ENCODE data around the gene GIT2. TPM values are rescaled to one million over a fixed set of nuclear protein-coding genes. Genes with fewer than 3 reads are reported as not detected.

Gene GIT2, protein sequence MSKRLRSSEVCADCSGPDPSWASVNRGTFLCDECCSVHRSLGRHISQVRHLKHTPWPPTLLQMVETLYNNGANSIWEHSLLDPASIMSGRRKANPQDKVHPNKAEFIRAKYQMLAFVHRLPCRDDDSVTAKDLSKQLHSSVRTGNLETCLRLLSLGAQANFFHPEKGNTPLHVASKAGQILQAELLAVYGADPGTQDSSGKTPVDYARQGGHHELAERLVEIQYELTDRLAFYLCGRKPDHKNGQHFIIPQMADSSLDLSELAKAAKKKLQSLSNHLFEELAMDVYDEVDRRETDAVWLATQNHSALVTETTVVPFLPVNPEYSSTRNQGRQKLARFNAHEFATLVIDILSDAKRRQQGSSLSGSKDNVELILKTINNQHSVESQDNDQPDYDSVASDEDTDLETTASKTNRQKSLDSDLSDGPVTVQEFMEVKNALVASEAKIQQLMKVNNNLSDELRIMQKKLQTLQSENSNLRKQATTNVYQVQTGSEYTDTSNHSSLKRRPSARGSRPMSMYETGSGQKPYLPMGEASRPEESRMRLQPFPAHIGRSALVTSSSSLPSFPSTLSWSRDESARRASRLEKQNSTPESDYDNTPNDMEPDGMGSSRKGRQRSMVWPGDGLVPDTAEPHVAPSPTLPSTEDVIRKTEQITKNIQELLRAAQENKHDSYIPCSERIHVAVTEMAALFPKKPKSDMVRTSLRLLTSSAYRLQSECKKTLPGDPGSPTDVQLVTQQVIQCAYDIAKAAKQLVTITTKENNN
- total RNA-seq: 86.7 TPM

DNA sequence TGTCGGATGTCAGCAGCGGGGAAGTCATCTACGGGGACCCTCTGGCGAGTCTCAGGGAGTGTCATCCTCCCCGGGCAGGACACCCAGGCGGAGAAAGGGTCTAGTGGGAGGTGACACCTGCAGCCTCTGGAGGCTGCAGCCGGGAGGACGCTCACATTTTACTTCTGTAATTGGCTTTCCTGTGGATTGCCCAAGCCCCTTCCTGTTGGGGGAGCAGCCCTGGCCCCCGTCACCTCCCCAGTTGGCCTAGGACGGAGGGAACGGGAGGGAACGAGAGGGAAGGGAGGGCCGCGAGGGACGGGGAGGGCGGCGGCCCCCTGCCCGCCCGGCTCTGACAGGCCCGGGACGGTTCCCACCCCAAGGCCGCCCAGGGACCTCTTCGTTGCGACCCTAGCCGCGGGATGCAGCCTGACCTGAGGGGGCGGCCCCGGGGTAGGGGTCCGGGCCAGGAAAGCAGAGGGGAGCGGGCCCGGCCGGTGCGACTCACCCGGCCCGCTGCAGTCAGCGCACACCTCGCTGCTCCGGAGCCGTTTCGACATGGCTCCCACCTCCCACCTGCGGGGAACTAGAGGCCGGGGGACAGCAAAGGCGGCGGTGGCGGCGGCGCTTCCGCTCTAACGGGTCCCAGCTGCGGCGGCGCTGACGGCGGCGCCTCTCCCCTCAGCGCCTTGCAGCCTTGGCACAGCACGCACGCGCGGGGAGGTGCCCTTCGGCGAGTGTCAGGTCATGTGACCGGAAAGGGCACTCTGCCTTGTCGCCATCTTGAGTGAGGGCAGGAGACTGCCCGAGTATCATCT is at the start of gene GIT2:
TSS of gene GIT2 (minus strand) at position 683 of the 797 bp plus-strand sequence. CDS start at position 539, 144 bp downstream.
- peak within 1 kb of the TSS; percentile 85 for H3K4me3 ChIP-seq (ENCODE audit: low read length)
- H3K4me1 ChIP-seq (ENCODE audit: insufficient read depth, low read length): peaks cover 66% of the 10 kb centered on the region
- no peaks in the 10 kb centered on the region for H3K27me3 ChIP-seq (ENCODE audit: insufficient read depth, low read length)
- no peaks in the 10 kb centered on the region for H3K9me3 ChIP-seq (ENCODE audit: low read depth, low read length)

DNA sequence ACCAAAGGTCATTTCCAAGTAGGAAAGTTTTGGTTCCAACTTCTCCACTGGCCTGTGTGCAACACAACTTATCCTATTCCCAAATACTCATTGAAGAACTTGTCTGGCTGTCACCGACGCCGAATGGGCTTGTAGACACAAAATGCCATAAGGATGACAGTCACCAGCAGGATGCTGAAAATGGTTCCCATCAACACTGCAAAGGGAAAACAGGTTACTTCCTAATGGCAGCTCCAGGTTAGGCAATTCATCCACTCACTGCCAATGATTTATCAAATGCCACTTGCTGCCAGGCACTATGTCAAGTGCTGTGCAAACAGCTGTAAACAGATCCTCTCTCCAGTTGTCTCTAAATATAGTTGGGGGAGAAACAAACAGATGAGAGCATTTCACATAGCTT is 46.1 kb upstream of the GIT2 start:
- Histone ChIP-seq H3K4me1 (ENCODE audit: insufficient read depth, low read length) (peaks cover 43% of the 10 kb centered on the region), H3K27me3 (ENCODE audit: insufficient read depth, low read length) (no peaks in the 10 kb centered on the region), H3K4me3 (ENCODE audit: low read length) (no peak overlapping the region), H3K9me3 (ENCODE audit: low read depth, low read length) (no peaks in the 10 kb centered on the region)

DNA sequence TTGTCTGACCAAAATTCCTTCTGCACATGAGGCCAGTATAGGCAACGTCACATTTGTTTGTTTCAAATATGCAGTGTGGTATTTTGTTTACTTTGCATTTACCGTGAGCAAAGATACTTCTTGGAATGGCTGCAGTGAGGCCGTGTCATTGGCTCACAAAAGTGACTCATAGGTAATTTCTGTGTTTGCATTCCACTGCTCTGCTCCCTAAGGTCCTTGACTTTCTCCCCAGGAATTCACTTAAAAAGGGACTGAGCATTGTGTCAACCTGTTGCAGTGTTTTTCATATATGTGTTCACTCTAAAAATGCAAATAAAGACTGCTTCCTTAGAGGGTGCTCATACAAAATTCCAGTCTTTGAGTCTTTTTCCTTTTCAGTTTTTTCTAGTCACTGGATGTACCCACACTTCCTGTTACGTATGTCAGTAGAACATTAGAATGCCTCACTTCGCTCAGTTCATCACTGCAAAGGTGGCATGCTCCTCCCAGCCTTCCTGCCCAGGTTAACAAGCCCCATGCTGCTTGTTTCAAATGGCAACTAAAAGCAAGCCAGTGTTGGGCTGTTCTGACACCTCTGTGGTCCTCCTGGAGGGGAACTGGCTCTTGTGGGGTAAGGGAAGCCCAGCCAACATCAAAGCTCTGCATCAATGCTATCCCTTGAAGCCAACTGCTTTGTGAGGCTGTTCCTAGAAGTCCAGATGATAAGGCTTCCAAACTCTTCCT is 43.1 kb upstream of the GIT2 start:
- Histone ChIP-seq H3K9me3 (ENCODE audit: low read depth, low read length) (no peaks in the 10 kb centered on the region), H3K4me3 (ENCODE audit: low read length) (no peak overlapping the region), H3K27me3 (ENCODE audit: insufficient read depth, low read length) (no peaks in the 10 kb centered on the region), H3K4me1 (ENCODE audit: insufficient read depth, low read length) (peaks cover 29% of the 10 kb centered on the region)

DNA sequence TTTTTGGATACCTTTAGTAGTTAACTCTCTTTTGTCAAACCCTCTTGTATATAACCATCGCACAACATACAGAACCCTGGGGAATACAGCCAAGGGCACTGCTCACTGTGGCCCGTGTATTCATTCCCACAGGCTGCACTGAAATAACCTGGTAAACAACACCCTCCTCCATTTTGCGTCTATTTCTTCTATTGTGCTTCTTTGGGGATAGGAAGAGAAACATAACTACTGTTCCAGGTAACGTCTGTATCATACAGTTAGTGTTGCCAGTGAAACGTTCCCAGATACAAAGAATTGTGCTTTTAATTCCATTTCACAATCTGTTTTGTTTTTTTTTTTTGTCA is 42.5 kb upstream of the GIT2 start:
- Histone ChIP-seq H3K27me3 (ENCODE audit: insufficient read depth, low read length) (no peaks in the 10 kb centered on the region), H3K9me3 (ENCODE audit: low read depth, low read length) (no peaks in the 10 kb centered on the region), H3K4me1 (ENCODE audit: insufficient read depth, low read length) (peaks cover 29% of the 10 kb centered on the region), H3K4me3 (ENCODE audit: low read length) (no peak overlapping the region)

DNA sequence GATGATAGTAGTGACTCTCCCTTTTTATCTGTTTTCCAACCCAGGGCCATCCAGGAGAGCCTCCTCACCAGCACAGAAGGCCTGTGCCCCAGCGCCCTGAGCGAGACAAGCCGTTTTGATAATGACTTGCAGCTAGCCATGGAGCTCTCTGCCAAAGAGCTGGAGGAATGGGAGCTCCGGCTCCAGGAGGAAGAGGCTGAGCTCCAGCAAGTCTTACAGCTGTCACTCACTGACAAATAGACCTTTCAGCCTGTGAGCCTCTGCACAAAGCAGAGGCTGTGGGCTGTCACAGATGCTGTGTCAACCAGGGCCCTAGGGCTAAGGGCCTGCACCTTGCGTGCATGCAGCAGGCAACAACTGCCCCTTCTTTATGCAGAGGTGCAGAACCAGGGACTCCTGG is 41.1 kb upstream of the GIT2 start:
- Histone ChIP-seq H3K4me3 (ENCODE audit: low read length) (no peak overlapping the region), H3K9me3 (ENCODE audit: low read depth, low read length) (no peaks in the 10 kb centered on the region), H3K27me3 (ENCODE audit: insufficient read depth, low read length) (no peaks in the 10 kb centered on the region), H3K4me1 (ENCODE audit: insufficient read depth, low read length) (peaks cover 21% of the 10 kb centered on the region)

DNA sequence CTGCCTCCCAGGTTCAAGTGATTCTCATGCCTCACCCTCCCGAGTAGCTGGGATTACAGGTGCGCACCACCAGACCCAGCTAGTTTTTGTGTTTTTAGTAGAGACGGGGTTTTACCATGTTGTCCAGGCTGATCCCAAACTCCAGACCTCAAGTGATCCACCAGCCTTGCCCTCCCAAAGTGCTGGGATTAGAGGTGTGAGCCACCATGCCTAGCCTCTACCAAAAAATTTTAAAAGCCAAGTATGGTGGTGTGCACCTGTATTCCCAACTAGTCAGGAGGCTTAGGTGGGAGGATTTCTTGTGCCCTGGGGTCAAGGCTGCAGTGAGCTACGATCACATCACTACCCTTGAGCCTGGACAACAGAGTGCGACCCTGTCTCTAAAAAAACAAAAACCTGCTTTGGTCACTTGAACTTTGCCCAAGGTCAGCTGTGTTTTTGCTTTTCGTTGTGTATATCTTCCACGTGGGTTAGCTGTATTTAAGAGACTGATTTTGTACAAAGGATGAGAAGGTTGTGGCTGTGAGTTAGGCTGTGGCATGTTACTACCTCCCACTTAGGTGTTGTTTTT is 39.5 kb upstream of the GIT2 start:
- H3K4me1 ChIP-seq (ENCODE audit: insufficient read depth, low read length): peaks cover 18% of the 10 kb centered on the region
- H3K4me3 ChIP-seq (ENCODE audit: low read length): no peak overlapping the region
- no peaks in the 10 kb centered on the region for H3K9me3 ChIP-seq (ENCODE audit: low read depth, low read length)

DNA sequence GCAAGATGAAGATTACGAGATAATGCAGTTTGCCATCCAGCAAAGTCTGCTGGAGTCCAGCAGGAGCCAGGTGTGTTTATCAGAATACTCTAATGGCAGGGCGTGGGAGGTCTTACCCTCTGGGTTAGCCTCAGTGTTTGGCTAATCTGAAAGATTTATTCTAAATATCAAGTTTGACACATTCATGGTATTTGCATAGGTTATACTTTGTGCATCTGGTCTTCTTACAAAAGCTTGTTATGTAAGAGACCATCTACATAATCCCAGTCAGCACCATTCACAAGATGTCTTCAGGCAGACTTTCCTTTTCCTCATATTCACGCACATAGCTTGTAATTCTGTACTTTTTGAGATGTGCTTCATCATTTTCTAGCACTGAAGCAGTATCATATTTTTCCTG is 37.7 kb upstream of the GIT2 start:
- no peaks in the 10 kb centered on the region for H3K27me3 ChIP-seq (ENCODE audit: insufficient read depth, low read length)
- H3K4me3 ChIP-seq (ENCODE audit: low read length): no peak overlapping the region
- peaks cover under 1% of the 10 kb centered on the region for H3K4me1 ChIP-seq (ENCODE audit: insufficient read depth, low read length)
- no peaks in the 10 kb centered on the region for H3K9me3 ChIP-seq (ENCODE audit: low read depth, low read length)

More for the DNA sequence above, 39.5 kb upstream of the GIT2 start:
- H3K27me3 ChIP-seq (ENCODE audit: insufficient read depth, low read length): no peaks in the 10 kb centered on the region

DNA sequence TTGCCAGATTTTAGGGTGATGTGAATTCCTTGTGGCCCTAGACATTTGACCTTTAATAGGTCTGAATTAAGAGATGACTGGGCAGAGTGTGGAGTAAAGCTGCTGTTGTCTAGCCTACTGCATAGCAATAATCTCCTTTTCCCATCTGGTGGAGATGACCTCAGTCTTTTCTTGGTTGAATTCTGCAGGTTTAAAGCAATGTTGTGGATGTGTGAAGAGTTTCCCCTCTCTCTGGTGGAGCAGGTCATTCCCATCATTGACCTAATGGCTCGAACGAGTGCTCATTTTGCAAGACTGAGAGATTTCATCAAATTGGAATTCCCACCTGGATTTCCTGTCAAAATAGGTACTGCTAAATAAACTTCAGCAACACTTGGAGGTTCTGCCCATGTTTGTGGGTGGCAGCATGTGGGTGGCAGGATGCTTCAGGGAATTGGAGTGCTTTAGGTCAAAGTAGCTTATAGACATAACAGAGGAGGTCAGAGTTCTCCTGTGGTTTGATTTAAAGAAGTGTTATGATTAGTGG is 33.2 kb upstream of the GIT2 start:
- Histone ChIP-seq H3K9me3 (ENCODE audit: low read depth, low read length) (no peaks in the 10 kb centered on the region), H3K27me3 (ENCODE audit: insufficient read depth, low read length) (no peaks in the 10 kb centered on the region), H3K4me1 (ENCODE audit: insufficient read depth, low read length) (no peaks in the 10 kb centered on the region), H3K4me3 (ENCODE audit: low read length) (no peak overlapping the region)

DNA sequence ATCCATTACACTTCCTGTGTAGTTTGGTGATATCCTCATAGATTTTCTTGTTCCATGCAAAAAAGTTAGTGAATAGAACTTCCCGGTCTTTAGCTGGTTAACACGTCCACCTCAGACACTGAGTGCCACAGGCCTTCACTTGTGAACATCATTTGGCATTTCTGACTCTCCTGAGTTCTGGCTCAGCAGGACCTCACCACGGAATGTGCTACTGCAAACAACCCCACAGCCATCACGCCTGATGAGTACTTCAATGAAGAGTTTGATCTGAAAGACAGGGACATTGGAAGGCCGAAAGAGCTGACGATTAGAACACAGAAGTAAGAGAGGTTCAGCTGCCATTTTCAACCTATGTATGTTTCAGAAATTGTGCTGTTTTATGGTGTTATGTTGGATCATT is 32.2 kb upstream of the GIT2 start:
- Histone ChIP-seq H3K4me1 (ENCODE audit: insufficient read depth, low read length) (no peaks in the 10 kb centered on the region), H3K9me3 (ENCODE audit: low read depth, low read length) (no peaks in the 10 kb centered on the region), H3K27me3 (ENCODE audit: insufficient read depth, low read length) (no peaks in the 10 kb centered on the region), H3K4me3 (ENCODE audit: low read length) (no peak overlapping the region)

DNA sequence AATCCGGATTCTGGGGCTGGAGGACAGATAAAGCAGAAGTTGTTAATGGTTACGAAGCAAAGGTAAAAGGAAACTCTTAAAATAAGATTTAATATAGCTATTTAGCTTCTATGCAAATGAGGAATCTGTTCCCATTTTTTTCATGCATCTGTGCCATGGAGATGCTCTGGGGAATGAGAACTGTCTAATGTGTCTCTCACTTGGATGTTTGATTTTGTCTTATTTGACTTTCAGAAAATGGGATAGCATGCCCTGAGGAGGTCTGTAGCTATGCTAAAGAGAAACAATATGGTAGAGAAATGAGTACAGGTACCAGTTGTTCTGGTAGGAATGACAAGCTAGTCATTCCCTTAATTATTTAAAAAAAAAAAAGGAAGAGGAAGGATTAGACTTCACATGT is 27.9 kb upstream of the GIT2 start:
- Histone ChIP-seq H3K4me1 (ENCODE audit: insufficient read depth, low read length) (no peaks in the 10 kb centered on the region), H3K9me3 (ENCODE audit: low read depth, low read length) (no peaks in the 10 kb centered on the region), H3K27me3 (ENCODE audit: insufficient read depth, low read length) (no peaks in the 10 kb centered on the region), H3K4me3 (ENCODE audit: low read length) (no peak overlapping the region)

DNA sequence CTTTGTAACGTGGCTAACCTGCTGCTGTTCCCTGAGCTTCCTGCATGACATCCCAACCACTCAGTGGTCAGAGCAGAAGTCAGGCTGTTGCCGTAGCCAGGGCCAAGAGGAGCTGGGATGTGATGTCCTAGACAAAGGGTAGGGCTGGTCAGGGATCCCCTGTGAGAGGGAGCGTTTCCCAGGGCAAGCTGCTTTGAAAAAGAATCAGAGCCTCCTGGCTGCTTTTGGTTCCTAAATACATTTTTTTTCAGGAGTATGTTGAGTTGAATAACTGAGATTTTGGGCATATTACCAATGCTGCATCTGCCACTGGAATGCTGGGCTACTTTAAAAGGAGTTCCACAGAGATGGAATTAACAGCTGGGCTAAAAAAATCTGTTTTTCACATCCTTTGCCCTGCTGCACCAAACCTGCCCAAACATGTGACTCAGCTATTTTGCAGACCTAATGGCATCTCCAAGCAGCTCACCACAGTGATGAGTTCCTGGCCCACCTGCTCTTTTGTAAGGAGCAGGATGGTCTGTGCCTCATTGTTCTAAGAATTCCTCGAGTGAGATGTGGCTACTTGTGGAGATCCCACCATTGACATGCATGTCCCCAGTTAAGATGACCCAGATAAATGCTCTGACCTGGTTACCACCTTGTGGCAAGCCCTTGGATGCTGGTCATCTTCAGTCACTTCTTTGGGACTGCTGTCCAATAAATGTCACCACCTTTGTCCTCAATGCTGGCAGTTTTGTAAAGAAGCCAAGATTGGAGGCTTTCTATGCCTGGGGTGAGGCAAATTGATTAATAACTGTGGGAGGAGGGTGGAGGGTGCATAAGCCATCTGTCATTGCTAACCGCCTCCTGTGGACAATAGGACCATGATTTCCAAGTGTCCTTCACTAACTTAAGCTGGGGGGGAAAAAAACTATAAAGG is 27.2 kb upstream of the GIT2 start:
- no peaks in the 10 kb centered on the region for H3K9me3 ChIP-seq (ENCODE audit: low read depth, low read length)
- H3K27me3 ChIP-seq (ENCODE audit: insufficient read depth, low read length): no peaks in the 10 kb centered on the region
- H3K4me3 ChIP-seq (ENCODE audit: low read length): no peak overlapping the region
- H3K4me1 ChIP-seq (ENCODE audit: insufficient read depth, low read length): no peaks in the 10 kb centered on the region

DNA sequence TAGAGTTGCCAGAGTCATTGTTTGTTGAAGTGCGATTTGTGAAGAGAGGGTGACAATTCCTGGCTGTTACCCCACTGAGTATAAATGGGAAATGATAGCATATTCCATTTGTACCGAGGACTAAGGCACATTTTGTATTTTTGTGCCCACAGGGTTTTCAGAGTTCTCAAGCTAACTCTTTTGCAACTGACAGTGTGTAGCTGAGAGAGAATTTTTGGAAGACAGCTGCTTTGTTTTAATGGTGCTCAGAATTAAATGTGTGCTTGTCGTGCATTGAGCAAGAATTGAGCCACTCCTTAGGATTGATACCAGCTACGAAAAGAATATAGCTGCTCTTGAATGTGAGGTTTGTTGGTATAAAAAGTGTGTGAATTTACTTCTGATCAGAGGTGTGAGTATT is 24.8 kb upstream of the GIT2 start:
- Histone ChIP-seq H3K4me1 (ENCODE audit: insufficient read depth, low read length) (peaks cover under 1% of the 10 kb centered on the region), H3K4me3 (ENCODE audit: low read length) (no peak overlapping the region), H3K9me3 (ENCODE audit: low read depth, low read length) (no peaks in the 10 kb centered on the region), H3K27me3 (ENCODE audit: insufficient read depth, low read length) (no peaks in the 10 kb centered on the region)

DNA sequence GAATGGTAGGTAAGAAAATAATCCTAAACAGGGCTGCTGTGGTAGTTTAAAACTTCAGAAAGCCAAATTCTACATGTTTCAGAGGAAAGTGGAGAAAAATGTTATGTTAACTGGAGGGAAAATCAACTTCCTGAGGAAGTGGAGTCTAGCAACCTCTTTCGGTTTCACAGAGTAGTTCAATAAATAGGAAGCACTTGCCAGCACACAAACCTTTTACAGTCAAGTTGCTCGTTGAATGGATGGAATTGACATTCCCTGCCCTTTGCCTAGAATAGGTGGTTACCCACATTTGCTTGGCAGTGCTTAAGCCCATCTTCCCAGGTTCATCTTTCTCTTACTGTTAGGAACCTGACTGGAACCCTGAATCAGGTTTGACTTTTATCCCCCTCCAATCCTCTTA is 19.0 kb upstream of the GIT2 start:
- no peaks in the 10 kb centered on the region for H3K9me3 ChIP-seq (ENCODE audit: low read depth, low read length)
- no peaks in the 10 kb centered on the region for H3K27me3 ChIP-seq (ENCODE audit: insufficient read depth, low read length)
- no peak overlapping the region for H3K4me3 ChIP-seq (ENCODE audit: low read length)
- peaks cover 43% of the 10 kb centered on the region for H3K4me1 ChIP-seq (ENCODE audit: insufficient read depth, low read length)

Measured in mononuclear cell (primary cell).